B cell (primary cell): Measurements from ENCODE around the gene STIM1. TPM values are rescaled to one million over a fixed set of nuclear protein-coding genes. Genes with fewer than 3 reads are reported as not detected.

Experiments used
- ATAC-seq: fragments of 200-7000 bp; cut with Tn5 transposase; one replicate; pipeline ENCODE4 v1.10.0; 2021; ENCODE audit warnings: low read depth, mild to moderate bottlenecking, moderate number of reproducible peaks, moderate library complexity
- CTCF ChIA-PET: fragments of 350-600 bp; sonication (Branson Sonifier 250); formaldehyde crosslinking; loops from one replicate; lab custom pipeline; 2021; ENCODE audit warnings: antibody characterized with exemption, inconsistent platforms; lab: Charles Lee
- POLR2A ChIA-PET: fragments of 350-600 bp; sonication (Branson Sonifier 250); formaldehyde crosslinking; loops from one replicate; lab custom pipeline; 2021; ENCODE audit warnings: antibody characterized with exemption; lab: Charles Lee
- DNase-seq: peaks from one replicate; pipeline ENCODE4 v3.0.0; 2013
- H2AFZ ChIP-seq: 2 replicates; pipeline ENCODE4 v1.6.1; 2012; ENCODE audit warnings: mild to moderate bottlenecking, low read depth, low read length; ENCODE audit not compliant: insufficient read depth, poor library complexity, severe bottlenecking
- H3K27ac ChIP-seq, 2 donors: 1 replicate in 1 of 2; 2 replicates in 1 of 2; pipeline ENCODE4 v1.5.1; 2012 to 2013; ENCODE audit warnings: low read length in 2 of 2, mild to moderate bottlenecking in 2 of 2, moderate library complexity in 1 of 2
- H3K27me3 ChIP-seq, 4 experiments: fragments of 200-600 bp in 1 of 4; sonication (generic) in 1 of 4; replicated peaks in 1 of 4; 1 replicate in 2 of 4; 2 replicates in 2 of 4; pipeline versions ENCODE4 v1.6.1 to v1.7.0; 2013 to 2016; ENCODE audit warnings: low read length in 3 of 4, mild to moderate bottlenecking in 2 of 4, mixed read lengths in 1 of 4, moderate library complexity in 1 of 4; ENCODE audit not compliant: insufficient read depth in 4 of 4, control insufficient read depth in 3 of 4; ENCODE audit errors: control extremely low read depth in 1 of 4
- H3K36me3 ChIP-seq, 2 experiments: replicated peaks in 1 of 2; 1 replicate in 1 of 2; 2 replicates in 1 of 2; pipeline versions ENCODE4 v1.6.1 to v1.7.1; 2013; ENCODE audit warnings: low read length in 1 of 2; ENCODE audit not compliant: insufficient read depth in 2 of 2, control insufficient read depth in 1 of 2; ENCODE audit errors: control extremely low read depth in 1 of 2, extremely low read depth in 1 of 2
- H3K4me1 ChIP-seq, 2 donors: fragments of 200-600 bp in 1 of 2; sonication (generic) in 1 of 2; 1 replicate in 1 of 2; 2 replicates in 1 of 2; pipeline versions ENCODE4 v1.5.1 to v1.6.1; 2013 to 2017; ENCODE audit warnings: low read length in 2 of 2; ENCODE audit not compliant: control insufficient read depth in 2 of 2, insufficient read depth in 2 of 2
- H3K4me2 ChIP-seq: replicated peaks from 2 replicates; pipeline ENCODE3; 2012; ENCODE audit warnings: mild to moderate bottlenecking, low read depth, low read length; ENCODE audit not compliant: poor library complexity, severe bottlenecking
- H3K4me3 ChIP-seq, 5 experiments: fragments of 200-600 bp in 1 of 5; sonication (generic) in 1 of 5; 1 replicate in 3 of 5; 2 replicates in 2 of 5; pipeline versions ENCODE4 v1.5.1 to v1.7.0; 2011 to 2016; ENCODE audit warnings: low read length in 4 of 5, mild to moderate bottlenecking in 4 of 5, low read depth in 2 of 5, control low read depth in 1 of 5, moderate library complexity in 1 of 5; ENCODE audit not compliant: insufficient read depth in 1 of 5; ENCODE audit errors: control extremely low read depth in 1 of 5, extremely low read depth in 1 of 5
- H3K79me2 ChIP-seq: fragments of 200-600 bp; sonication (generic); one replicate; pipeline ENCODE4 v1.6.0; 2016; ENCODE audit warnings: low read length; ENCODE audit not compliant: control insufficient read depth, insufficient read depth
- H3K9ac ChIP-seq: fragments of 200-600 bp; sonication (generic); 2 replicates; pipeline ENCODE4 v1.6.1; 2017; ENCODE audit warnings: mild to moderate bottlenecking, low read length, moderate library complexity
- H3K9me3 ChIP-seq, 3 donors: one replicate each; pipeline versions ENCODE4 v1.6.1 to v1.7.1; 2013; ENCODE audit warnings: low read length in 2 of 3; ENCODE audit not compliant: control insufficient read depth in 2 of 3, insufficient read depth in 1 of 3; ENCODE audit errors: control extremely low read depth in 1 of 3
- H4K20me1 ChIP-seq: 2 replicates; pipeline ENCODE4 v1.6.0; 2012; ENCODE audit warnings: mild to moderate bottlenecking, low read length; ENCODE audit not compliant: insufficient read depth, control insufficient read depth, poor library complexity, severe bottlenecking
- H3K27ac Mint-ChIP-seq: one replicate; pipeline ENCODE4 v1.8.0; 2021; ENCODE audit warnings: mixed read lengths
- H3K27me3 Mint-ChIP-seq: one replicate; pipeline ENCODE4 v1.8.0; 2021; ENCODE audit warnings: mixed read lengths
- H3K4me1 Mint-ChIP-seq: one replicate; pipeline ENCODE4 v1.8.0; 2021; ENCODE audit warnings: mixed read lengths
- H3K4me3 Mint-ChIP-seq: one replicate; pipeline ENCODE4 v1.8.0; 2021; ENCODE audit warnings: mixed read lengths
- H3K9me3 Mint-ChIP-seq: one replicate; pipeline ENCODE4 v1.8.0; 2022; ENCODE audit warnings: mixed read lengths; ENCODE audit not compliant: insufficient read depth
- EZH2 ChIP-seq: IDR thresholded peaks from 2 replicates; pipeline ENCODE4 v1.6.1; 2012; ENCODE audit warnings: borderline replicate concordance, low read depth, mild to moderate bottlenecking, moderate library complexity, low read length; ENCODE audit not compliant: insufficient read depth, poor library complexity, severe bottlenecking
- WGBS: methylation state at CpG from one replicate; pipeline ENCODE4 v1.1.5; 2013; ENCODE audit warnings: missing lambda C conversion rate; ENCODE audit not compliant: insufficient coverage; 5-methylcytosine and 5-hydroxymethylcytosine counted together
- intact Hi-C: fragments of 100-400 bp; cut with micrococcal nuclease; formaldehyde crosslinking; loops from one replicate; pipeline ENCODE4 v1.10.0; 2022
- polyA plus RNA-seq: library from polyadenylated mRNA; depleted of rRNA; stranded (reverse); fragments of >200 nt; gene quantifications from 2 replicates; pipeline ENCODE4 v1.2.3, GENCODE V29; 2012
- total RNA-seq, 2 donors: library from RNA; stranded (reverse); fragments of 120-200 nt in 1 of 2; gene quantifications; 1 replicate in 1 of 2; 2 replicates in 1 of 2; pipeline versions ENCODE4 v1.2.3 to v1.2.4, GENCODE V29; 2013 to 2022
- TF ChIP-seq, protein P1 (sequence below): fragments of 200-600 bp; IDR thresholded peaks from one replicate; pipeline ENCODE4 v1.8.0; 2022; ENCODE audit warnings: antibody characterized with exemption, mild to moderate bottlenecking

The STIM1 gene
- total and polyA plus RNA-seq, 2 donors (not counting 1 experiment from before 2014, with no cell fraction given) = 59.4 to 76.7 TPM

DNA sequence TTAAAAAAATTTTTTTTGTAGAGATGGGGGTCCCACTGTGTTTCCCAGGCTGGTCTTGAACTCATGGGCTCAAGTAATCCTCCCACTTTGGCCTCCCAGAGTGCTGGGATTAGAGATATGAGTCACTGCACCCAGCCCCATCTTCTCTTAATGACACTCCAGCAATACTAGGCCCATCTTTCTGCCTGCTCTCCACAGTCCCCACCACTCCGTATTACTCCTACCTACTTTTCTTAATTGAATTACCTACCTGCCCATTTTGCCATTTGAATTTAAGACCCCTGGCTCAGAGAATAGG is 2.0 kb upstream of the STIM1 start:
- H3K9me3 ChIP-seq = no peaks in the 10 kb centered on the region
- H4K20me1 ChIP-seq = peaks cover 25% of the 10 kb centered on the region
- H3K9ac ChIP-seq = peak overlapping the region; percentile 89
- WGBS = no CpG with 5 or more reads among the region's 1 CpG
- DNase-seq (no peak), ATAC-seq (no peak)
- no peaks in the 10 kb centered on the region for H3K36me3 ChIP-seq
- intact Hi-C loops = no loop called here
- peaks cover 50 to 53% of the 10 kb centered on the region in 2 donors for H3K4me1 ChIP-seq
- Mint-ChIP-seq H3K4me1 (peaks cover 52% of the 10 kb centered on the region), H3K27me3 (no peaks in the 10 kb centered on the region), H3K27ac (peak overlapping the region; percentile 99), H3K4me3 (peak overlapping the region; percentile 87), H3K9me3 (no peaks in the 10 kb centered on the region)
- no peak overlapping the region for H3K4me3 ChIP-seq
- H2AFZ ChIP-seq = peak overlapping the region; percentile 90
- no peaks in the 10 kb centered on the region for H3K27me3 ChIP-seq
- H3K27ac ChIP-seq = peak overlapping the region; percentile 98 to 99
- ChIA-PET POLR2A (interaction anchor here (1.2 to 3.5 kb wide), 9 partner anchors 10 to 214 kb away, joined by 3 to 69 read pairs (median 13); partner anchors contain the start of gene RHOG), CTCF (interaction anchor here (0.8 to 36.8 kb wide), 21 partner anchors 11 to 228 kb away, joined by 3 to 819 read pairs (median 28); partner anchors contain the start of genes PGAP2, RHOG and STIM1)
- peak overlapping the region; percentile 87 for H3K4me2 ChIP-seq
- TF ChIP-seq, protein P1, sequence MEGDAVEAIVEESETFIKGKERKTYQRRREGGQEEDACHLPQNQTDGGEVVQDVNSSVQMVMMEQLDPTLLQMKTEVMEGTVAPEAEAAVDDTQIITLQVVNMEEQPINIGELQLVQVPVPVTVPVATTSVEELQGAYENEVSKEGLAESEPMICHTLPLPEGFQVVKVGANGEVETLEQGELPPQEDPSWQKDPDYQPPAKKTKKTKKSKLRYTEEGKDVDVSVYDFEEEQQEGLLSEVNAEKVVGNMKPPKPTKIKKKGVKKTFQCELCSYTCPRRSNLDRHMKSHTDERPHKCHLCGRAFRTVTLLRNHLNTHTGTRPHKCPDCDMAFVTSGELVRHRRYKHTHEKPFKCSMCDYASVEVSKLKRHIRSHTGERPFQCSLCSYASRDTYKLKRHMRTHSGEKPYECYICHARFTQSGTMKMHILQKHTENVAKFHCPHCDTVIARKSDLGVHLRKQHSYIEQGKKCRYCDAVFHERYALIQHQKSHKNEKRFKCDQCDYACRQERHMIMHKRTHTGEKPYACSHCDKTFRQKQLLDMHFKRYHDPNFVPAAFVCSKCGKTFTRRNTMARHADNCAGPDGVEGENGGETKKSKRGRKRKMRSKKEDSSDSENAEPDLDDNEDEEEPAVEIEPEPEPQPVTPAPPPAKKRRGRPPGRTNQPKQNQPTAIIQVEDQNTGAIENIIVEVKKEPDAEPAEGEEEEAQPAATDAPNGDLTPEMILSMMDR = no peak
- H3K79me2 ChIP-seq = peaks cover 63% of the 10 kb centered on the region

DNA sequence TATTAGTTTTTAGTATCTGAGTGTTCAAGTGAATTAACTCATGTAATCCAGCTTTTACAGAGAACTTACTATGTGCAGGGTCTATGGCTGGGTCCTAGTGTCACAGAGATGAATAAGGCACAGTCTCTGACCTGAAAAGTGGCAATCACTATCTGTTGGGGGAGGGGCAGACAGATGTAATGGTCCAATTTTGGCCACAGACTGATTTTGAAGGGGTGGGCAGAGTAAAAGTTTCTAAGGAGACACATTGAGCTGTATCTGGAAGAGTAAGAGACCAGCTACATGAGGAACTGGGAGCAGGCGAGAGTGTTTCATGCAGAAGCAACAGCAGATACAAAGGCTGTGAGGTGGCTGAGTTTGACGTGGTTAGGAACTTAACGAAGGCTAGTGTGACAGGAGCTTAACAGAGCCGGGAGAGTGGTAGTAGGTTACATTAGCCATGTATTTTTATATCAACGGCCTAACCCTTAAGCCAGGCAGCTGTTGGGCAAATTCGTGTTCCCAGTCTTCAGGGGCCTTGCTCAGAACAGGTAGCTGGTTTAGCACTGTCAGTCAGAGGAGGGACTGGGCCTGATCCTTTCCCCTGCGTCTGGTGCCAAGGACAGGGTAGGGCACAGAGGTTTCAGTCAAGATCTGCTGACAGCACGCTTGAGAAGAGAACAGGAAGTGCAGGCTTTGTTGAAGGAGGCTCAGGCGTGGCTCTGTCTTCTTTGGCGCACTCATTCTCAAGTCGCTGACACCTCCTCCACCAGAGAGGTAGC is 1.4 kb upstream of the STIM1 start:
- peaks cover 55 to 58% of the 10 kb centered on the region in 2 donors for H3K4me1 ChIP-seq
- H3K36me3 ChIP-seq = peaks cover 0 to 1% of the 10 kb centered on the region in 2 experiments
- peak overlapping the region; percentile 87 for H3K4me2 ChIP-seq
- intact Hi-C loops = loop anchor here (1.0 kb wide), 4 partner anchors 13 to 218 kb away; partner anchors contain the start of gene NUP98
- ATAC-seq (peak; percentile 64), DNase-seq (peak; percentile 95)
- Mint-ChIP-seq H3K9me3 (no peaks in the 10 kb centered on the region), H3K4me3 (peak overlapping the region; percentile 87), H3K4me1 (peaks cover 55% of the 10 kb centered on the region), H3K27me3 (no peaks in the 10 kb centered on the region), H3K27ac (peak overlapping the region; percentile 99)
- CTCF ChIA-PET = interaction anchor here (0.6 to 36.8 kb wide), 49 partner anchors 11 to 251 kb away, joined by 3 to 819 read pairs (median 7); partner anchors contain the start of genes NUP98, PGAP2, RHOG and STIM1
- H3K79me2 ChIP-seq = peaks cover 63% of the 10 kb centered on the region
- H3K27ac ChIP-seq = peak overlapping the region; percentile 98 to 99
- H3K9me3 ChIP-seq = no peaks in the 10 kb centered on the region
- H3K9ac ChIP-seq = peak overlapping the region; percentile 89
- no peaks in the 10 kb centered on the region for H3K27me3 ChIP-seq
- POLR2A ChIA-PET = interaction anchor here (0.6 to 3.5 kb wide), 22 partner anchors 10 to 219 kb away, joined by 3 to 69 read pairs (median 6); partner anchors contain the start of gene RHOG
- no peak for TF ChIP-seq EZH2
- TF ChIP-seq, protein P1 = no peak
- WGBS = 8% methylated on average over 8 of the region's 11 CpGs
- peak overlapping the region; percentile 90 for H2AFZ ChIP-seq
- peaks cover 31% of the 10 kb centered on the region for H4K20me1 ChIP-seq
- peak overlapping the region in 4 of 5 experiments; percentile 82 to 93 (median 92) for H3K4me3 ChIP-seq
